Activated CD4-positive, alpha-beta memory T cell treated with anti-CD3 and anti-CD28 coated beads, Interleukin-2, amount 10 ng/mL, durations not matched to agents 7 days and 5 days (primary cell): ENCODE measurements around the gene AXL. TPM values are rescaled to one million over a fixed set of nuclear protein-coding genes. Genes with fewer than 3 reads are reported as not detected.
A peak's percentile ranks its signal among the peaks of the same experiment; 100 is the strongest.
"Not testable (repeated sequence)": the region's sequence is repeated elsewhere in the genome, so short reads cannot be mapped to it uniquely, and the experiment has no call there.

Experiments
- CTCF ChIA-PET: fragments of 350-600 bp; sonication (Branson Sonifier 250); formaldehyde crosslinking; loops from one replicate; lab custom pipeline; 2021; ENCODE audit warnings: antibody characterized with exemption, inconsistent platforms; lab: Charles Lee
- POLR2A ChIA-PET: fragments of 350-600 bp; sonication (Branson Sonifier 250); formaldehyde crosslinking; loops from one replicate; lab custom pipeline; 2021; ENCODE audit warnings: antibody characterized with exemption; lab: Charles Lee
- DNase-seq: peaks from one replicate; pipeline ENCODE4 v3.0.0-alpha.2; 2020
- H3K27ac Mint-ChIP-seq: one replicate; pipeline ENCODE4 v1.8.0; 2021; ENCODE audit warnings: mild to moderate bottlenecking, mixed read lengths
- H3K27me3 Mint-ChIP-seq: one replicate; pipeline ENCODE4 v1.8.0; 2021; ENCODE audit warnings: mixed read lengths
- H3K36me3 Mint-ChIP-seq: one replicate; pipeline ENCODE4 v1.8.0; 2021; ENCODE audit warnings: low read depth, mixed read lengths
- H3K4me1 Mint-ChIP-seq: one replicate; pipeline ENCODE4 v1.8.0; 2021; ENCODE audit warnings: mixed read lengths
- H3K4me3 Mint-ChIP-seq: one replicate; pipeline ENCODE4 v1.8.0; 2021; ENCODE audit warnings: mild to moderate bottlenecking, mixed read lengths
- H3K9me3 Mint-ChIP-seq: one replicate; pipeline ENCODE4 v1.8.0; 2021; ENCODE audit warnings: mixed read lengths
- total RNA-seq, 2 experiments: library from RNA; stranded (reverse); gene quantifications; one replicate each; pipeline ENCODE4 v1.2.3, GENCODE V29; 2021

The AXL gene
- total RNA-seq, 2 experiments from 2014 or later, result 0.55 to 0.60 TPM

DNA sequence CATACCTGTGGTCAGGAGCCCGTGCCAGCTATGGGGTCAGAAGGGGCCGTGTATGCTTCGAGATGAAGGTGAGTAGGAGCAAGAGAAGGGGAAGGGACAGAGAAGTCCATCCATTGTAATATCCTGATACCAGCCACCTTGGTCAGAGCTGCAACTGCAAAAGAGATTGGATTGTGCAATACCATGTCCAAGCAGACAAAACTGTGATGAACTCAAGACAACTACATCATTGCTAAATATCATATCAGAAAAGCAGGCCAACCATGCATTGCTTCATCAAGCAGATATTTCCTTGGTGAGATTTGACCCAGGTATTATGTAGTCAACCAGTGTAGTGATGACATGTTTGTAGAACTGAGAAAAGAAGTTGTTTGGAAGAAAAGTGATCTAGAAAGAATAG lies 57.2 kb downstream of the AXL start:
- no peaks in the 10 kb centered on the region for H3K27me3 Mint-ChIP-seq
- H3K4me3 Mint-ChIP-seq, result no peak overlapping the region
- DNase-seq, result no peak
- H3K9me3 Mint-ChIP-seq, result no peaks in the 10 kb centered on the region
- H3K36me3 Mint-ChIP-seq, result peaks cover 92% of the 10 kb centered on the region
- ChIA-PET POLR2A (no interaction called here), CTCF (interaction anchor here (0.7 to 1.8 kb wide), 2 partner anchors 32 to 72 kb away, joined by 3 to 4 read pairs; no protein-coding TSS in a partner anchor)
- H3K4me1 Mint-ChIP-seq, result peaks cover 5% of the 10 kb centered on the region
- no peak overlapping the region for H3K27ac Mint-ChIP-seq

- no peak for DNase-seq
- no peaks in the 10 kb centered on the region for H3K9me3 Mint-ChIP-seq
- ChIA-PET POLR2A (interaction anchor here (1.0 to 1.3 kb wide), 3 partner anchors 13 to 19 kb away, joined by 3 to 6 read pairs (median 5); no protein-coding TSS in a partner anchor), CTCF (interaction anchor here (0.7 kb wide), 1 partner anchor 68 kb away, joined by 4 read pairs; no protein-coding TSS in a partner anchor)
- peaks cover 1% of the 10 kb centered on the region for H3K4me1 Mint-ChIP-seq
- no peak overlapping the region for H3K4me3 Mint-ChIP-seq
- peaks cover 79% of the 10 kb centered on the region for H3K36me3 Mint-ChIP-seq
- no peaks in the 10 kb centered on the region for H3K27me3 Mint-ChIP-seq
- H3K27ac Mint-ChIP-seq, result no peak overlapping the region
Observed at GRCh38 chr19:41278478-41278877, 59.5 kb downstream of the AXL start.

DNA sequence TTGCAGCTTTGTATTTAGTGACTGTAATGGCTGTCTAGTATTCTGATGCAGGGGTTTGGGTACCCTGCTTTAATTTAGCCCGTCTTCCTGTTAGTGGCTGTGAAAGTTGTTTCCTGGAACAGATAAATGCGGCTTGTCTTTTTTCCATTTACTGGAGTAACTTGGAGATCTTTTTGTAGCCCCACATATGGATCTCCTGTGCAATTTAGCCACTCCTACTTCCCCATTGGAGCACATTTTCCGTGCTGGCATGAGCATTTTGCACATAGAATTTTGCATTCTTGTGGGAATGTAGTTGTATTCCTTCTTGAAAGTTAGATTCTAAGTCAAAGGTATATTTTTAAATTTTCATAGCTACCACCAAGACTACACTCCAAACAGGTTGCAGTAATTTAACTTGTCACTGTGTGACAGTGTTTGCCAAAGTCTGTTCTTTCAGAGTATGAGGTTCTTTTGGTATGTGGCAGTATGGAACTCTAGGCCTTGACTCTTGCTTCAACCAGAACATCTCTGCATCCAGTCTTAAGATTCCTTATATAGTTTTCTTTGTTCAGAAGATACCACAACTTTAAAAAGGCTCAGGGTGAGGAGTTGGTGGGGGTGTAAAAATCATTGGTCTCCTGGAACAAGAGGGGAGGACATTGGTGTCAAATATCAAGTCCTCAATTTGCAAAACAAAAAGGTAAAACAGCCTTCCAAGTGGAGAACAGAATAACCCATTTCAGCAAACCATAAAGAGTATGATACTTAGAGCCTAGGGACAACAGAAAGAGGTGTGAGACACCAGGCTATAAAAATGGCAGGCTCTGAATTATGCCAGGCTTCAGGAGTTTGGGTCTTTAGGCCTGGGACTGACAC lies 69.9 kb downstream of the AXL start:
- Mint-ChIP-seq H3K36me3 (peaks cover 76% of the 10 kb centered on the region), H3K27ac (no peak overlapping the region), H3K27me3 (no peaks in the 10 kb centered on the region), H3K4me3 (no peak overlapping the region), H3K4me1 (peaks cover 6% of the 10 kb centered on the region), H3K9me3 (no peaks in the 10 kb centered on the region)
- ChIA-PET CTCF (interaction anchor here (1.1 to 1.7 kb wide), 3 partner anchors 10 to 25 kb away, joined by 3 to 5 read pairs (median 4); partner anchors contain the start of gene HNRNPUL1), POLR2A (interaction anchor here (1.6 to 2.3 kb wide), 2 partner anchors 14 to 20 kb away, joined by 7 read pairs; no protein-coding TSS in a partner anchor)
- no peak for DNase-seq

GRCh38 chr19:41289814-41290213 lies 70.8 kb downstream of the AXL start:
- H3K27ac Mint-ChIP-seq, result not testable (repeated sequence)
- peaks cover 77% of the 10 kb centered on the region for H3K36me3 Mint-ChIP-seq

DNA sequence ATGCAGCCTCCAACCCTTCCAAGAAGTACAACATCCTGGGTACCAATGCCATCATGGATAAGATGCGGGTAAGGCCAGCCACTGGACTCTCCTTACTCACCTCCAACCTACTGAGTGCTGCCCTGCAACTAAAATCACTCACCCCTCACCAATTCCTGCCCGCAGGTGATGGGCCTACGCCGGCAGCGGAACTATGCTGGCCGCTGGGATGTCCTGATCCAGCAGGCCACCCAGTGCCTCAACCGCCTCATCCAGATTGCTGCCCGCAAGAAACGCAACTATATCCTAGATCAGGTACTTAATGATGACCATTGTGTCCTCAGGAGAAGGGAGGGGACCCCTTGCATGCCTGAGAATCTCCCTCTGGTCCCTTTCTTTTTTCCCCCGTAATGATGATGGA lies 75.4 kb downstream of the AXL start:
- Mint-ChIP-seq H3K4me3 (no peak overlapping the region), H3K9me3 (no peaks in the 10 kb centered on the region), H3K27ac (peak overlapping the region; percentile 48), H3K27me3 (no peaks in the 10 kb centered on the region), H3K36me3 (peaks cover 89% of the 10 kb centered on the region), H3K4me1 (peaks cover 52% of the 10 kb centered on the region)
- ChIA-PET CTCF (interaction anchor here (1.0 to 1.3 kb wide), 2 partner anchors 25 to 30 kb away, joined by 3 to 5 read pairs; partner anchors contain the start of gene HNRNPUL1), POLR2A (interaction anchor here (1.1 to 18.4 kb wide), 4 partner anchors 9 to 31 kb away, joined by 3 to 348 read pairs (median 10); partner anchors contain the start of gene HNRNPUL1)
- no peak for DNase-seq

More at GRCh38 chr19:41289814-41290213, 70.8 kb downstream of the AXL start:
- H3K4me3 Mint-ChIP-seq, H3K9me3 Mint-ChIP-seq, H3K27me3 Mint-ChIP-seq, DNase-seq: not testable (repeated sequence)
- ChIA-PET CTCF (interaction anchor here (1.7 kb wide), 1 partner anchor 17 kb away, joined by 5 read pairs; no protein-coding TSS in a partner anchor), POLR2A (interaction anchor here (2.3 kb wide), 1 partner anchor 13 kb away, joined by 7 read pairs; no protein-coding TSS in a partner anchor)
- peaks cover 12% of the 10 kb centered on the region for H3K4me1 Mint-ChIP-seq

GRCh38 chr19:41295499-41295898 lies 76.5 kb downstream of the AXL start:
- peaks cover 63% of the 10 kb centered on the region for H3K4me1 Mint-ChIP-seq
- no peak for DNase-seq
- no peaks in the 10 kb centered on the region for H3K9me3 Mint-ChIP-seq
- H3K27me3 Mint-ChIP-seq, result no peaks in the 10 kb centered on the region
- POLR2A ChIA-PET, result interaction anchor here (1.5 to 18.4 kb wide), 4 partner anchors 10 to 32 kb away, joined by 3 to 348 read pairs (median 34); partner anchors contain the start of genes CCDC97 and HNRNPUL1
- peaks cover 94% of the 10 kb centered on the region for H3K36me3 Mint-ChIP-seq
- H3K27ac Mint-ChIP-seq, result peak overlapping the region; percentile 32
- CTCF ChIA-PET, result interaction anchor here (1.2 kb wide), 1 partner anchor 13 kb away, joined by 4 read pairs; no protein-coding TSS in a partner anchor
- H3K4me3 Mint-ChIP-seq, result no peak overlapping the region

- CTCF ChIA-PET, result interaction anchor here (1.2 to 4.3 kb wide), 2 partner anchors 12 kb away, joined by 4 to 23 read pairs; partner anchors contain the start of gene CCDC97
- no peak overlapping the region for H3K4me3 Mint-ChIP-seq
- H3K36me3 Mint-ChIP-seq, result peaks cover 96% of the 10 kb centered on the region
- no peak for DNase-seq
- no peaks in the 10 kb centered on the region for H3K27me3 Mint-ChIP-seq
- POLR2A ChIA-PET, result interaction anchor here (1.1 to 18.4 kb wide), 5 partner anchors 11 to 52 kb away, joined by 3 to 348 read pairs (median 6); partner anchors contain the start of genes CCDC97 and HNRNPUL1
- peaks cover 72% of the 10 kb centered on the region for H3K4me1 Mint-ChIP-seq
- H3K27ac Mint-ChIP-seq, result peak overlapping the region; percentile 98
- no peaks in the 10 kb centered on the region for H3K9me3 Mint-ChIP-seq
Observed at GRCh38 chr19:41296433-41296871, 77.4 kb downstream of the AXL start.

DNA sequence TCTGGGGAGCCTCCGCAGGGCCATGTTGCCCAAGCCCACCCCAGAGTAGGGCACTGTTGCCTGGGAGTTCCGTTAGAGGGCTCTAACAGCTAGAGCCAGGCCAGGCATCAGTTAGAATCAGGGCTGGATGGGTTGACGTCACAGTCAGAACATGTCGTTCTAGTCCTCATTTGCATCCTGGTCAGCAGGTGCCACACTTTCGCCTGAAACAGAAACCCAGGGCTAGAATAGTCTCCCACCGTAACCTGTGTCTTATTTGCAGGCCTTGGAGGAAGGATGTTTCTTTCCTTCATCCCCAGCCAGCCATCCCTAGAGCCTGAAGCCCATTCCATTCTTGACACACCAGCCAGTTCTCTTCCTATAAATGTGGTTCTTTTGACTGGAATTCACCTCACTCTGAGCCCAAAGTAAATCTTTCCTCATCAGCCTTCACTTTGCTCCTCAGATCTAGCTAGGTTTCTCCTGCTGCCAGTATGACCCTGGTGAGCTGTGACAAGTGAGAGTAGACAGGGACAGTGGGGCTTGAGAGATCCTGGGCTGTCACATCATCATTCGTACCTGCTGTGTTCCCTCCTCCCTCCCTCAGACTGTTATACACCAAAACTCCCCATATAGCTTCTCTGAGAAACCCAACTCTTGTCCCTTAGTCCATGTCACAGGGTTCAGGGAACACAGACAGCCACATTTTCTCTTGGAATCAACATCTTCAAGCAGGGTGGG lies 78.8 kb downstream of the AXL start:
- Mint-ChIP-seq H3K27ac (peak overlapping the region; percentile 98), H3K4me3 (no peak overlapping the region), H3K36me3 (peaks cover 96% of the 10 kb centered on the region), H3K4me1 (peaks cover 86% of the 10 kb centered on the region), H3K27me3 (no peaks in the 10 kb centered on the region), H3K9me3 (no peaks in the 10 kb centered on the region)
- peak; percentile 38 for DNase-seq
- ChIA-PET POLR2A (interaction anchor here (1.0 to 18.4 kb wide), 6 partner anchors 10 to 54 kb away, joined by 3 to 348 read pairs (median 6); partner anchors contain the start of genes CCDC97 and HNRNPUL1), CTCF (interaction anchor here (0.9 to 4.3 kb wide), 5 partner anchors 11 to 58 kb away, joined by 3 to 23 read pairs (median 4); partner anchors contain the start of gene CCDC97)

DNA sequence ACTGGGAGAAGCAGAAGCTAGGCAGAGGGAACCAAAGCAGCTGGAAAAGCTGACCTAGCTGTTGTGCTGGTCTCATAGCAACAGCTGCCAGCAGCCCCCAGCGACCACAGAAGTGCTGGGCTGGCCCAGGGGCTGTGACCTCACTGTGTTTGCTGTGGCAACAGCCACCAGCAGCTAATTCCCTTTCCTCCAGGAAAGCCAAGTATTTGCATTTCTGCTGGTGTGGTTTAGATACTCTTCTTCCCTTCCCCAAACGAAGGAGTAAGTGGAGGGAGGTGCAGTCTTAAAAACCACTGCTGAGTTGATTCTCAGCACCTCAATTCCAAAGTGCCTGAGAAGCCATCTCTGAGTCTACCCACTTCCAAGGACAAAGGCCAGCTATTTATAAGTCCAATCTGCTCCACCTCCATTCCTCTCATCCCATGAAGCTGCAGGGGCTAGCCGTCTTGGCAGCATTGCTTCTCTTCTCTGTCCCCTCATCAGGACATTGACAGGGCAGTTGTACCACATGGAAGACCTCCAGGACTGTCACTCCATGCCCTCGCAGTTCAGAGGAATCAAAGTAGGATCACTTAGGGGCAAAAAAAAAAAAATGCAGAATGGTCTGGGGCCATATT lies 79.4 kb downstream of the AXL start:
- H3K27me3 Mint-ChIP-seq, result no peaks in the 10 kb centered on the region
- no peaks in the 10 kb centered on the region for H3K9me3 Mint-ChIP-seq
- H3K4me3 Mint-ChIP-seq, result no peak overlapping the region
- H3K36me3 Mint-ChIP-seq, result peaks cover 98% of the 10 kb centered on the region
- ChIA-PET POLR2A (interaction anchor here (1.0 to 18.4 kb wide), 3 partner anchors 9 to 53 kb away, joined by 5 to 348 read pairs (median 62); partner anchors contain the start of genes CCDC97 and HNRNPUL1), CTCF (interaction anchor here (0.9 to 4.3 kb wide), 5 partner anchors 10 to 57 kb away, joined by 3 to 23 read pairs (median 4); partner anchors contain the start of gene CCDC97)
- no peak for DNase-seq
- H3K27ac Mint-ChIP-seq, result peak overlapping the region; percentile 98
- H3K4me1 Mint-ChIP-seq, result peaks cover 91% of the 10 kb centered on the region

DNA sequence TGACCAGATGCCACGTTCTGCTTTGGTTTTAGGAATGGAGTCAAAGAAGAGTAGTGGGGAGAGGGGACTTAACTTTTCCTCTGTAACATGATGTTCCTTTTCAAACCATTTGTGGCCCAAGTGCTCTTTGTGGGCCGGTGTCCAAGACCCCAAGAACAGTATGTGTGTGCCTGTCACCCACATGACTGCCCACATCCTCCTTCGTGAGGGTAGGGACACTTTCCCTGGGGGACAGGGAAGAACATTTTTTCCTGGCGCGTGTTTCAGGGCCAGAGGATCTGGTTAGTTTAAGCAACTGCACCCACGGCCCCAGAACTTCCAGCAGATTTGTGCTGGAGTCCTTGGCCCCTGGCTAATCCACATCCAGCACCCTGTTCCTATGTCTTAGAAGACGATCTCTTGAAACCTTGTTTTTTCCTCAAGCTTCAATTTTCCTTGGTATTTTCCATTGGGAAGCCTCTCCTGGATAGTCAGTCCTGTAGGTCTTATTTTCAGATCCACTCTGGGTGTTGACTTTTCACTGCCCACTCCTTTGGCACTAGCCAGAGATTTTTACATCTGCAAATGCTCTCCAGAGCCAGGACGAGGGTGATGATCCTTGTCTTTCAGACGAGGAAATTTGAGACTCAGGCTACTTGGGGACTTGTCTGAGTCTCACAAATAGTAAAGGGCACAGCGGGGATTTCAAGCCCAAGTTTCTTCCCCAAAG lies 80.2 kb downstream of the AXL start:
- no peaks in the 10 kb centered on the region for H3K27me3 Mint-ChIP-seq
- H3K36me3 Mint-ChIP-seq, result peaks cover 98% of the 10 kb centered on the region
- POLR2A ChIA-PET, result interaction anchor here (1.0 to 18.4 kb wide), 3 partner anchors 8 to 52 kb away, joined by 5 to 348 read pairs (median 62); partner anchors contain the start of genes CCDC97 and HNRNPUL1
- H3K27ac Mint-ChIP-seq, result peak overlapping the region; percentile 98
- DNase-seq, result no peak
- H3K4me3 Mint-ChIP-seq, result no peak overlapping the region
- H3K4me1 Mint-ChIP-seq, result peaks cover 98% of the 10 kb centered on the region
- no peaks in the 10 kb centered on the region for H3K9me3 Mint-ChIP-seq
- CTCF ChIA-PET, result interaction anchor here (1.9 to 4.3 kb wide), 2 partner anchors 9 to 56 kb away, joined by 4 to 23 read pairs; partner anchors contain the start of gene CCDC97

DNA sequence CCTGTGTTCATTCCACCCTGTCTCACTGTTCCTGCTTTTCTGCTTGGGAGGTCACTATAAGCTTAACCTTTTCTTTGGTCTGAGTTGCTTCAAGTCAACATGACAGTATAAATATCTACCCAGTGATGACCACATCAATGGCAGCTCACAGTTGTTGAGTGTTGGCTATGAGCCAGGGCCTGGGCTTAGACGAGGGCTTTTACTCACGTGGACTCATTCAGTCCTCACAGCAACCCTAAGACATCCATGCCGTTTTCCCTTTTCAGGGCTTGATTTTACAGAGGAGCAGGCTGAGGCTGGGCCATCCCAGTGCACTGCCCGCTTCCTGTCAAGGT lies 80.7 kb downstream of the AXL start:
- peak overlapping the region; percentile 98 for H3K27ac Mint-ChIP-seq
- H3K4me3 Mint-ChIP-seq, result no peak overlapping the region
- ChIA-PET CTCF (interaction anchor here (4.3 kb wide), 1 partner anchor 9 kb away, joined by 23 read pairs; the partner anchor contains the start of gene CCDC97), POLR2A (interaction anchor here (5.4 to 18.4 kb wide), 3 partner anchors 8 to 36 kb away, joined by 45 to 348 read pairs (median 62); partner anchors contain the start of genes CCDC97 and HNRNPUL1)
- H3K36me3 Mint-ChIP-seq, result peaks cover 98% of the 10 kb centered on the region
- no peaks in the 10 kb centered on the region for H3K27me3 Mint-ChIP-seq
- DNase-seq, result no peak
- peaks cover 98% of the 10 kb centered on the region for H3K4me1 Mint-ChIP-seq
- H3K9me3 Mint-ChIP-seq, result no peaks in the 10 kb centered on the region
